SK-N-SH treated with all-trans-retinoic acid at 6 μM for 48 hours (cell line): ENCODE results near the gene PIM3.

Experiments
- ATAC-seq: fragments of 200-7000 bp; cut with Tn5 transposase; 3 replicates; pipeline ENCODE4 v1.9.1; 2020; ENCODE audit warnings: mild to moderate bottlenecking, moderate library complexity
- ARNTL ChIP-seq: fragments of 450-650 bp; formaldehyde crosslinking; IDR thresholded peaks from 2 replicates; pipeline ENCODE4 v1.5.0; 2020; ENCODE audit warnings: low read depth, mild to moderate bottlenecking, moderate library complexity, borderline replicate concordance
- BACH2 ChIP-seq: fragments of 250-450 bp; sonication (Bioruptor Pico); IDR thresholded peaks from 2 replicates; pipeline ENCODE4 v1.9.0; 2021; ENCODE audit warnings: mild to moderate bottlenecking, borderline replicate concordance
- CSDC2 ChIP-seq: fragments of 250-450 bp; sonication (Bioruptor Pico); IDR thresholded peaks from 2 replicates; pipeline ENCODE4 v1.5.0; 2020; ENCODE audit warnings: mild to moderate bottlenecking, moderate library complexity
- ESRRG ChIP-seq: fragments of 250-450 bp; sonication (Bioruptor Pico); IDR thresholded peaks from 2 replicates; pipeline ENCODE4 v1.6.1; 2021; ENCODE audit warnings: mild to moderate bottlenecking
- GLIS3 ChIP-seq: fragments of 250-450 bp; sonication (Bioruptor Pico); IDR thresholded peaks from 2 replicates; pipeline ENCODE4 v1.5.0; 2020; ENCODE audit warnings: mild to moderate bottlenecking, moderate library complexity
- ISL1 ChIP-seq: fragments of 250-450 bp; sonication (Bioruptor Pico); IDR thresholded peaks from 2 replicates; pipeline ENCODE4 v2.1.2; 2022; ENCODE audit warnings: mild to moderate bottlenecking, moderate library complexity
- OSR1 ChIP-seq: fragments of 250-450 bp; sonication (Bioruptor Pico); IDR thresholded peaks from 2 replicates; pipeline ENCODE4 v1.8.0; 2022; ENCODE audit warnings: moderate library complexity, mild to moderate bottlenecking, inconsistent platforms
- PPARA ChIP-seq: fragments of 250-450 bp; sonication (Bioruptor Pico); IDR thresholded peaks from 2 replicates; pipeline ENCODE4 v1.5.0; 2020; ENCODE audit warnings: mild to moderate bottlenecking, borderline replicate concordance
- RARB ChIP-seq: fragments of 250-450 bp; sonication (Bioruptor Pico); IDR thresholded peaks from 2 replicates; pipeline ENCODE4 v1.8.0; 2021; ENCODE audit warnings: mild to moderate bottlenecking, moderate library complexity
- TCF4 ChIP-seq: fragments of 250-450 bp; sonication (Bioruptor Pico); IDR thresholded peaks from 2 replicates; pipeline ENCODE4 v1.8.0; 2021; ENCODE audit warnings: mild to moderate bottlenecking, moderate library complexity, borderline replicate concordance
- TOX ChIP-seq: fragments of 250-450 bp; sonication (Bioruptor Pico); IDR thresholded peaks from 2 replicates; pipeline ENCODE4 v1.8.0; 2021; ENCODE audit warnings: mild to moderate bottlenecking, moderate library complexity, borderline replicate concordance
- ZC3H10 ChIP-seq: fragments of 250-450 bp; sonication (Bioruptor Pico); IDR thresholded peaks from 2 replicates; pipeline ENCODE4 v1.5.1; 2021; ENCODE audit warnings: mild to moderate bottlenecking, moderate library complexity
- ZFP3 ChIP-seq: fragments of 250-450 bp; sonication (Bioruptor Pico); IDR thresholded peaks from 2 replicates; pipeline ENCODE4 v1.5.0; 2020; ENCODE audit warnings: mild to moderate bottlenecking, moderate library complexity
- ZFP30 ChIP-seq: fragments of 450-650 bp; formaldehyde crosslinking; IDR thresholded peaks from 2 replicates; pipeline ENCODE4 v1.5.0; 2022; ENCODE audit warnings: mild to moderate bottlenecking, moderate library complexity
- ZNF565 ChIP-seq: fragments of 450-650 bp; formaldehyde crosslinking; conservative IDR thresholded peaks from 2 replicates; pipeline ENCODE4 v1.5.0; 2020; ENCODE audit warnings: low read depth, mild to moderate bottlenecking, moderate library complexity
- ZNF70 ChIP-seq: fragments of 450-650 bp; formaldehyde crosslinking; IDR thresholded peaks from 2 replicates; pipeline ENCODE4 v1.5.0; 2020; ENCODE audit warnings: mild to moderate bottlenecking, moderate library complexity
- ZNF8 ChIP-seq: fragments of 450-650 bp; formaldehyde crosslinking; IDR thresholded peaks from 2 replicates; pipeline ENCODE4 v1.5.0; 2020; ENCODE audit warnings: mild to moderate bottlenecking, moderate library complexity
- TF ChIP-seq, protein P1 (sequence below): fragments of 250-450 bp; sonication (Bioruptor Pico); IDR thresholded peaks from 2 replicates; pipeline ENCODE4 v1.5.1; 2020; ENCODE audit warnings: low read depth, mild to moderate bottlenecking, moderate library complexity
- TF ChIP-seq, protein P2 (sequence below): fragments of 250-450 bp; sonication (Bioruptor Pico); IDR thresholded peaks from 2 replicates; pipeline ENCODE4 v1.8.0; 2020; ENCODE audit warnings: mild to moderate bottlenecking, moderate library complexity, borderline replicate concordance
- TF ChIP-seq, protein P3 (sequence below): fragments of 250-450 bp; sonication (Bioruptor Pico); IDR thresholded peaks from 2 replicates; pipeline ENCODE4 v1.5.0; 2020; ENCODE audit warnings: mild to moderate bottlenecking, moderate library complexity
- TF ChIP-seq, protein P4 (sequence below): fragments of 250-450 bp; sonication (Bioruptor Pico); IDR thresholded peaks from 2 replicates; pipeline ENCODE4 v1.5.1; 2021; ENCODE audit warnings: mild to moderate bottlenecking, moderate library complexity

The PIM3 gene

DNA sequence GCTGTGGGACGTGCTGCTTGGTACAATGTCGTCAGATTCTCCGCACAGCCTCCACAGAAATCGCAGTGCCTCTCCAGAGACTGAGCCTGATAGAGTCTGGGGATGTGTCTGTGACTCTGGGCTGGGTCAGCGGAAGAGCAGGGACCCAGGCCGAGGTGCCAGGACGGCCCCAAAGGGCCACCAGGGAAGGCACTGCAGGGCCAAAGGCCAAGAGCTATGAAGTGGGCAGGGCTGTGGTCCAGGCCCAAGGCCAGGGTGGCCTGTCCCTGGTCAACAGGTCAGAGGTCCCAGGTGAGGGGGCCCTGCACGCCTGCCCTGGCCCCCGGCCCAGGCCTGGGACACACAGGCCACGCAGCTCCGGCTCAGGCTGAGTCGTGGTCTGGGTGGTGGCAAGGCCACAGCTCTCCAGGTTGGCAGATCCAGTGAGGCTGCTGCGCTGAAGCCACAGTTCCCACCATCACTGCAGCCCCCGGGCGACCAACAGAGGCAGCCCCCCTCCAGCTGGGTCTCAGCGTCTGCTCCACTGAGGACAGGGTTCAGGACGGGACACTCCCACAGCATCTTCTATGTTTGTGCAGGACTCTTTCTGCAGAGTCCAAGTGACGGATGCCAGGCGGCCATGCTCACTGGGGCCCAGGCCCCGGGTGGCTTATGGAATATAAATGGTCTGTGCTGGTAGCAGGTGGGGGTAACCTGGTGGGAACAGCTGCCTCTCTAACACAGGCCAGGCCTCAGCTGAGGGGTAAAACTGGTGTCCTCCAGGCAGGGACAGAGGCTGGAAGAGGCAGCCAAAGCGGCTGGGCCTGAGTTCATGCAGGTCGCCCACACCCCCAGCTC, 4.8 kb upstream of the PIM3 start:
- TF ChIP-seq, protein P1, sequence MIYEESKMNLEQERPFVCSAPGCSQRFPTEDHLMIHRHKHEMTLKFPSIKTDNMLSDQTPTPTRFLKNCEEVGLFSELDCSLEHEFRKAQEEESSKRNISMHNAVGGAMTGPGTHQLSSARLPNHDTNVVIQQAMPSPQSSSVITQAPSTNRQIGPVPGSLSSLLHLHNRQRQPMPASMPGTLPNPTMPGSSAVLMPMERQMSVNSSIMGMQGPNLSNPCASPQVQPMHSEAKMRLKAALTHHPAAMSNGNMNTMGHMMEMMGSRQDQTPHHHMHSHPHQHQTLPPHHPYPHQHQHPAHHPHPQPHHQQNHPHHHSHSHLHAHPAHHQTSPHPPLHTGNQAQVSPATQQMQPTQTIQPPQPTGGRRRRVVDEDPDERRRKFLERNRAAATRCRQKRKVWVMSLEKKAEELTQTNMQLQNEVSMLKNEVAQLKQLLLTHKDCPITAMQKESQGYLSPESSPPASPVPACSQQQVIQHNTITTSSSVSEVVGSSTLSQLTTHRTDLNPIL = no peak
- TF ChIP-seq, protein P2, sequence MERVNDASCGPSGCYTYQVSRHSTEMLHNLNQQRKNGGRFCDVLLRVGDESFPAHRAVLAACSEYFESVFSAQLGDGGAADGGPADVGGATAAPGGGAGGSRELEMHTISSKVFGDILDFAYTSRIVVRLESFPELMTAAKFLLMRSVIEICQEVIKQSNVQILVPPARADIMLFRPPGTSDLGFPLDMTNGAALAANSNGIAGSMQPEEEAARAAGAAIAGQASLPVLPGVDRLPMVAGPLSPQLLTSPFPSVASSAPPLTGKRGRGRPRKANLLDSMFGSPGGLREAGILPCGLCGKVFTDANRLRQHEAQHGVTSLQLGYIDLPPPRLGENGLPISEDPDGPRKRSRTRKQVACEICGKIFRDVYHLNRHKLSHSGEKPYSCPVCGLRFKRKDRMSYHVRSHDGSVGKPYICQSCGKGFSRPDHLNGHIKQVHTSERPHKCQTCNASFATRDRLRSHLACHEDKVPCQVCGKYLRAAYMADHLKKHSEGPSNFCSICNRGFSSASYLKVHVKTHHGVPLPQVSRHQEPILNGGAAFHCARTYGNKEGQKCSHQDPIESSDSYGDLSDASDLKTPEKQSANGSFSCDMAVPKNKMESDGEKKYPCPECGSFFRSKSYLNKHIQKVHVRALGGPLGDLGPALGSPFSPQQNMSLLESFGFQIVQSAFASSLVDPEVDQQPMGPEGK (CRISPR knock-in tag) = no peak
- TF ChIP-seq ZFP30 (no peak), OSR1 (CRISPR knock-in tag) (no peak), ZNF8 (CRISPR knock-in tag) (no peak), ARNTL (CRISPR knock-in tag) (no peak), PPARA (CRISPR knock-in tag) (no peak), CSDC2 (CRISPR knock-in tag) (no peak), BACH2 (no peak), ISL1 (CRISPR knock-in tag) (no peak), ZNF70 (CRISPR knock-in tag) (no peak)
- TF ChIP-seq, protein P3, sequence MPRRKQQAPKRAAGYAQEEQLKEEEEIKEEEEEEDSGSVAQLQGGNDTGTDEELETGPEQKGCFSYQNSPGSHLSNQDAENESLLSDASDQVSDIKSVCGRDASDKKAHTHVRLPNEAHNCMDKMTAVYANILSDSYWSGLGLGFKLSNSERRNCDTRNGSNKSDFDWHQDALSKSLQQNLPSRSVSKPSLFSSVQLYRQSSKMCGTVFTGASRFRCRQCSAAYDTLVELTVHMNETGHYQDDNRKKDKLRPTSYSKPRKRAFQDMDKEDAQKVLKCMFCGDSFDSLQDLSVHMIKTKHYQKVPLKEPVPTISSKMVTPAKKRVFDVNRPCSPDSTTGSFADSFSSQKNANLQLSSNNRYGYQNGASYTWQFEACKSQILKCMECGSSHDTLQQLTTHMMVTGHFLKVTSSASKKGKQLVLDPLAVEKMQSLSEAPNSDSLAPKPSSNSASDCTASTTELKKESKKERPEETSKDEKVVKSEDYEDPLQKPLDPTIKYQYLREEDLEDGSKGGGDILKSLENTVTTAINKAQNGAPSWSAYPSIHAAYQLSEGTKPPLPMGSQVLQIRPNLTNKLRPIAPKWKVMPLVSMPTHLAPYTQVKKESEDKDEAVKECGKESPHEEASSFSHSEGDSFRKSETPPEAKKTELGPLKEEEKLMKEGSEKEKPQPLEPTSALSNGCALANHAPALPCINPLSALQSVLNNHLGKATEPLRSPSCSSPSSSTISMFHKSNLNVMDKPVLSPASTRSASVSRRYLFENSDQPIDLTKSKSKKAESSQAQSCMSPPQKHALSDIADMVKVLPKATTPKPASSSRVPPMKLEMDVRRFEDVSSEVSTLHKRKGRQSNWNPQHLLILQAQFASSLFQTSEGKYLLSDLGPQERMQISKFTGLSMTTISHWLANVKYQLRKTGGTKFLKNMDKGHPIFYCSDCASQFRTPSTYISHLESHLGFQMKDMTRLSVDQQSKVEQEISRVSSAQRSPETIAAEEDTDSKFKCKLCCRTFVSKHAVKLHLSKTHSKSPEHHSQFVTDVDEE (CRISPR knock-in tag) = no peak
- no peak for ATAC-seq

- no peak for ATAC-seq
- no peak for TF ChIP-seq BACH2
- TF ChIP-seq, all 23 proteins: peak for 0
Observed at GRCh38 chr22:49956418-49956770, 4.2 kb upstream of the PIM3 start.

- no peak for ATAC-seq
- TF ChIP-seq GLIS3 = no peak
- TF ChIP-seq, protein P2 (CRISPR knock-in tag) = no peak
- TF ChIP-seq, protein P3 (CRISPR knock-in tag) = no peak
- TF ChIP-seq ZNF565 = no peak
- no peak for TF ChIP-seq ESRRG (CRISPR knock-in tag)
- no peak for TF ChIP-seq PPARA (CRISPR knock-in tag)
- TF ChIP-seq ZNF8 (CRISPR knock-in tag) = no peak
- no peak for TF ChIP-seq TCF4 (CRISPR knock-in tag)
- TF ChIP-seq ISL1 (CRISPR knock-in tag) = no peak
- TF ChIP-seq TOX (CRISPR knock-in tag) = no peak
- no peak for TF ChIP-seq BACH2
- TF ChIP-seq RARB (CRISPR knock-in tag) = no peak
- no peak for TF ChIP-seq CSDC2 (CRISPR knock-in tag)
- TF ChIP-seq ARNTL (CRISPR knock-in tag) = no peak
- TF ChIP-seq ZFP3 (CRISPR knock-in tag) = no peak
- TF ChIP-seq, protein P4, sequence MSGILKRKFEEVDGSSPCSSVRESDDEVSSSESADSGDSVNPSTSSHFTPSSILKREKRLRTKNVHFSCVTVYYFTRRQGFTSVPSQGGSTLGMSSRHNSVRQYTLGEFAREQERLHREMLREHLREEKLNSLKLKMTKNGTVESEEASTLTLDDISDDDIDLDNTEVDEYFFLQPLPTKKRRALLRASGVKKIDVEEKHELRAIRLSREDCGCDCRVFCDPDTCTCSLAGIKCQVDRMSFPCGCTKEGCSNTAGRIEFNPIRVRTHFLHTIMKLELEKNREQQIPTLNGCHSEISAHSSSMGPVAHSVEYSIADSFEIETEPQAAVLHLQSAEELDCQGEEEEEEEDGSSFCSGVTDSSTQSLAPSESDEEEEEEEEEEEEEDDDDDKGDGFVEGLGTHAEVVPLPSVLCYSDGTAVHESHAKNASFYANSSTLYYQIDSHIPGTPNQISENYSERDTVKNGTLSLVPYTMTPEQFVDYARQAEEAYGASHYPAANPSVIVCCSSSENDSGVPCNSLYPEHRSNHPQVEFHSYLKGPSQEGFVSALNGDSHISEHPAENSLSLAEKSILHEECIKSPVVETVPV (CRISPR knock-in tag) = no peak
- no peak for TF ChIP-seq ZC3H10 (CRISPR knock-in tag)
- no peak for TF ChIP-seq ZFP30
- TF ChIP-seq, protein P1 = no peak
Observed at GRCh38 chr22:49956914-49957825, 3.4 kb upstream of the PIM3 start.
